GM23338 (cell line): Measurements from ENCODE around the gene TPRX1. TPM values are rescaled to one million over a fixed set of nuclear protein-coding genes. Genes with fewer than 3 reads are reported as not detected.
"Not testable (repeated sequence)": the region's sequence is repeated elsewhere in the genome, so short reads cannot be mapped to it uniquely, and the experiment has no call there.

Source experiments
- ATAC-seq: fragments of 200-7000 bp; cut with Tn5 transposase; 3 replicates; pipeline ENCODE4 v1.9.1; 2020
- DNase-seq: peaks from one replicate; pipeline ENCODE4 v3.0.0-alpha.2; 2015; ENCODE audit warnings: low spot score
- H2AFZ ChIP-seq: fragments of 200-600 bp; sonication (generic); 2 replicates; pipeline ENCODE4 v1.8.0; 2016; ENCODE audit warnings: antibody characterized with exemption, mild to moderate bottlenecking, moderate library complexity
- H3F3A ChIP-seq: fragments of 200-600 bp; sonication (generic); replicated peaks from 2 replicates; pipeline ENCODE4 v1.8.0; 2017; ENCODE audit warnings: antibody characterized with exemption, mixed run types, low read depth
- H3K27ac ChIP-seq: fragments of 200-600 bp; sonication (generic); 2 replicates; pipeline ENCODE4 v1.6.1; 2016; ENCODE audit warnings: low read depth
- H3K27me3 ChIP-seq: fragments of 200-600 bp; sonication (generic); 2 replicates; pipeline ENCODE4 v1.8.0; 2016; ENCODE audit warnings: mild to moderate bottlenecking, mixed run types, moderate library complexity; ENCODE audit not compliant: insufficient read depth
- H3K36me3 ChIP-seq: fragments of 200-600 bp; sonication (generic); 2 replicates; pipeline ENCODE4 v1.8.0; 2016; ENCODE audit warnings: mild to moderate bottlenecking; ENCODE audit not compliant: insufficient read depth
- H3K4me1 ChIP-seq: fragments of 200-600 bp; sonication (generic); 2 replicates; pipeline ENCODE4 v1.8.0; 2016; ENCODE audit warnings: mild to moderate bottlenecking, moderate library complexity; ENCODE audit not compliant: insufficient read depth
- H3K4me2 ChIP-seq: fragments of 200-600 bp; sonication (generic); 2 replicates; pipeline ENCODE4 v1.7.1; 2017; ENCODE audit warnings: mixed run types
- H3K4me3 ChIP-seq: fragments of 200-600 bp; sonication (generic); 2 replicates; pipeline ENCODE4 v1.6.1; 2016; ENCODE audit warnings: mixed run types
- H3K79me2 ChIP-seq: fragments of 200-600 bp; sonication (generic); replicated peaks from 2 replicates; pipeline ENCODE4 v1.8.0; 2017; ENCODE audit warnings: mild to moderate bottlenecking; ENCODE audit not compliant: insufficient read depth
- H3K9me2 ChIP-seq: fragments of 200-600 bp; sonication (generic); 2 replicates; pipeline ENCODE4 v1.8.0; 2017; ENCODE audit not compliant: insufficient read depth
- H4K20me1 ChIP-seq: fragments of 200-600 bp; sonication (generic); replicated peaks from 2 replicates; pipeline ENCODE4 v1.8.0; 2017; ENCODE audit warnings: mild to moderate bottlenecking; ENCODE audit not compliant: insufficient read depth
- H3K27ac Mint-ChIP-seq: 2 replicates; pipeline ENCODE4 v1.8.0; 2020; ENCODE audit warnings: inconsistent platforms, mild to moderate bottlenecking, moderate library complexity, mixed read lengths
- H3K27me3 Mint-ChIP-seq: 3 replicates; pipeline ENCODE4 v1.8.0; 2022; ENCODE audit warnings: low read depth, mild to moderate bottlenecking, moderate library complexity, mixed read lengths, inconsistent platforms; ENCODE audit not compliant: insufficient read depth, poor library complexity
- H3K36me3 Mint-ChIP-seq: 3 replicates; pipeline ENCODE4 v1.8.0; 2021; ENCODE audit warnings: low read depth, mild to moderate bottlenecking, inconsistent platforms, moderate library complexity, mixed read lengths
- H3K4me1 Mint-ChIP-seq: 3 replicates; pipeline ENCODE4 v1.8.0; 2020; ENCODE audit warnings: mild to moderate bottlenecking, inconsistent platforms, mixed read lengths
- H3K4me3 Mint-ChIP-seq: 3 replicates; pipeline ENCODE4 v1.8.0; 2021; ENCODE audit warnings: moderate library complexity, mild to moderate bottlenecking, inconsistent platforms, mixed read lengths
- H3K9me3 Mint-ChIP-seq: 3 replicates; pipeline ENCODE4 v1.8.0; 2020; ENCODE audit warnings: moderate library complexity, mild to moderate bottlenecking, inconsistent platforms, mixed read lengths
- STAT1 ChIP-seq: IDR thresholded peaks from one replicate; pipeline ENCODE4 v1.6.1; 2016; ENCODE audit warnings: antibody characterized with exemption; ENCODE audit not compliant: unreplicated experiment
- polyA plus RNA-seq: library from polyadenylated mRNA; unstranded; fragments of >200 nt; fragmentation: Nextera tagmentation; extraction: Ambion mirVana; gene quantifications from 2 replicates; pipeline ENCODE4 v1.2.1, GENCODE V29; 2016
- total RNA-seq: library from RNA; depleted of rRNA; stranded (reverse); fragments of >200 nt; shearing (Covaris generic); gene quantifications from 2 replicates; pipeline ENCODE4 v1.2.3, GENCODE V29; 2014
- TF ChIP-seq, protein P1 (sequence below): IDR thresholded peaks from 2 replicates; pipeline ENCODE4 v1.6.1; 2016; ENCODE audit warnings: antibody characterized with exemption
- TF ChIP-seq, protein P2 (sequence below), 2 experiments: fragments of 200-600 bp in 1 of 2; sonication (generic) in 1 of 2; conservative IDR thresholded peaks; 2 replicates each; pipeline versions ENCODE4 v1.5.1 to v1.6.1; 2016 to 2017; ENCODE audit warnings: antibody characterized with exemption in 2 of 2, low read depth in 2 of 2, mild to moderate bottlenecking in 2 of 2, moderate library complexity in 1 of 2

Gene TPRX1
- total and polyA plus RNA-seq, 2 experiments from 2014 or later: 0.28 TPM; not detected in 1

DNA sequence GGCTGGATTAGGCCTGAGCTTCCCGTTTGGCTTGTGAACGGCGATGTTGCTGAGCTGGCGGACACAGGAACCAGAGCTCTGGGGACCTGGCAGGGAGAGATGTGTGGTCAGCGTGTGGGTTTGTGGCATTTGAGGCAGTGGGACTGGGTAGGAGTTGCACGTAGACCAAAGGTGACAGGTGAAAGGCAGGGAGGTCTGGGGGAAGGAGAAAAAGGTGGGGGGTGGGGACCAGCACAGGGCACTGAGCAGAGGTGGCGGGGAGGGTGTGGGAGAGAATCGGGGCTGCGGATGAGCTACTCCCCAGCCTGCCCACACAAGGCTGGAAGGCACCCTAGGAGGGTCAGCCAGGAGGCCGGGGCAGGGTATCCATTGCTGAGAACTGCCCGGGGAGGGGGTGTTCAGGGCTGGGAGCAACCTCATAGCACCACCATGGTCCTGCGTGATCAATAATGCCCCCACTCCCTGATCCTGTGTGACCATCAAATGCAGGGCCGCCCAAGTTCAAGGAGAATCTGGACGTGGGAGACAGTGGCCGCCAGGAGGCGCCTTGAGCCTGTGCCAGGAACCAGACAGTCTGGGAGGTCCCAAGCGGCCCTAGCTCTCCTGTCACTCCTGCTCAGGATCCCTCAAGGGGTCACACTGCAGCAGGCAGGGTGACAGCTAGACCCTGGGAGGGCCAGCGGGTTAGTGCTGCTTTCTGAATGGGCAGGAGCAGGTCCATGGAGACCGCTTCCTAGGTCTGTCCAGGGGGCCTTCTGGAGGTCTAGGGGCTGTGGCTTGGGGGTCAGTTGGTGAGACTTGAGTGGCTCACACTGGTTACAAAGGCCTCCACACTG is 38.6 kb downstream of the TPRX1 start:
- TF ChIP-seq, protein P1, sequence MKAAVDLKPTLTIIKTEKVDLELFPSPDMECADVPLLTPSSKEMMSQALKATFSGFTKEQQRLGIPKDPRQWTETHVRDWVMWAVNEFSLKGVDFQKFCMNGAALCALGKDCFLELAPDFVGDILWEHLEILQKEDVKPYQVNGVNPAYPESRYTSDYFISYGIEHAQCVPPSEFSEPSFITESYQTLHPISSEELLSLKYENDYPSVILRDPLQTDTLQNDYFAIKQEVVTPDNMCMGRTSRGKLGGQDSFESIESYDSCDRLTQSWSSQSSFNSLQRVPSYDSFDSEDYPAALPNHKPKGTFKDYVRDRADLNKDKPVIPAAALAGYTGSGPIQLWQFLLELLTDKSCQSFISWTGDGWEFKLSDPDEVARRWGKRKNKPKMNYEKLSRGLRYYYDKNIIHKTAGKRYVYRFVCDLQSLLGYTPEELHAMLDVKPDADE: no peak
- TF ChIP-seq, protein P2, sequence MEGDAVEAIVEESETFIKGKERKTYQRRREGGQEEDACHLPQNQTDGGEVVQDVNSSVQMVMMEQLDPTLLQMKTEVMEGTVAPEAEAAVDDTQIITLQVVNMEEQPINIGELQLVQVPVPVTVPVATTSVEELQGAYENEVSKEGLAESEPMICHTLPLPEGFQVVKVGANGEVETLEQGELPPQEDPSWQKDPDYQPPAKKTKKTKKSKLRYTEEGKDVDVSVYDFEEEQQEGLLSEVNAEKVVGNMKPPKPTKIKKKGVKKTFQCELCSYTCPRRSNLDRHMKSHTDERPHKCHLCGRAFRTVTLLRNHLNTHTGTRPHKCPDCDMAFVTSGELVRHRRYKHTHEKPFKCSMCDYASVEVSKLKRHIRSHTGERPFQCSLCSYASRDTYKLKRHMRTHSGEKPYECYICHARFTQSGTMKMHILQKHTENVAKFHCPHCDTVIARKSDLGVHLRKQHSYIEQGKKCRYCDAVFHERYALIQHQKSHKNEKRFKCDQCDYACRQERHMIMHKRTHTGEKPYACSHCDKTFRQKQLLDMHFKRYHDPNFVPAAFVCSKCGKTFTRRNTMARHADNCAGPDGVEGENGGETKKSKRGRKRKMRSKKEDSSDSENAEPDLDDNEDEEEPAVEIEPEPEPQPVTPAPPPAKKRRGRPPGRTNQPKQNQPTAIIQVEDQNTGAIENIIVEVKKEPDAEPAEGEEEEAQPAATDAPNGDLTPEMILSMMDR (conservative IDR thresholded peaks at IDR 0.05; ENCODE audit: low read depth in 2 of 2): peak; percentile 92 to 98
- TF ChIP-seq STAT1: no peak
- peaks cover 3% of the 10 kb centered on the region; the same call in 1 of the 3 replicates for H3K9me3 Mint-ChIP-seq
- Histone ChIP-seq H3K27me3 (no peaks in the 10 kb centered on the region), H3K4me2 (peak overlapping the region; percentile 70), H3K36me3 (no peaks in the 10 kb centered on the region), H4K20me1 (no peaks in the 10 kb centered on the region), H3K9me2 (peaks cover 3% of the 10 kb centered on the region; the same call in 1 of the 2 replicates), H2AFZ (no peak overlapping the region), H3F3A (0 out of 2 replicates have a peak, but pooled peaks cover 9% of the 10 kb centered on the region), H3K27ac (no peak overlapping the region; the same call in 1 of the 2 replicates), H3K4me1 (no peaks in the 10 kb centered on the region; the same call in 1 of the 2 replicates), H3K4me3 (peak overlapping the region; percentile 27; the same call in 1 of the 2 replicates), H3K79me2 (no peaks in the 10 kb centered on the region)
- peak; percentile 87 for ATAC-seq
- H3K4me3 Mint-ChIP-seq: peak overlapping the region; percentile 18; the same call in 1 of the 3 replicates
- no peak overlapping the region for H3K27ac Mint-ChIP-seq
- H3K4me1 Mint-ChIP-seq: peaks cover 18% of the 10 kb centered on the region
- H3K27me3 Mint-ChIP-seq: peaks cover 11% of the 10 kb centered on the region
- H3K36me3 Mint-ChIP-seq: no peaks in the 10 kb centered on the region
- peak; percentile 92 for DNase-seq

GRCh38 chr19:47764705-47765104 is 39.6 kb downstream of the TPRX1 start:
- H3K9me3 Mint-ChIP-seq, H3K4me1 ChIP-seq: not testable (repeated sequence)

More at GRCh38 chr19:47764705-47765104, 39.6 kb downstream of the TPRX1 start:
- H3K27ac ChIP-seq, H3K79me2 ChIP-seq, DNase-seq, H3K4me2 ChIP-seq, H4K20me1 ChIP-seq, H3K4me3 Mint-ChIP-seq, H3K9me2 ChIP-seq, ATAC-seq, H3K36me3 Mint-ChIP-seq, H3K27ac Mint-ChIP-seq, H3K27me3 ChIP-seq, H2AFZ ChIP-seq, H3K4me3 ChIP-seq, H3K36me3 ChIP-seq: not testable (repeated sequence)
- 0 out of 2 replicates have a peak, but pooled peaks cover 15% of the 10 kb centered on the region for H3F3A ChIP-seq
- peaks cover 15% of the 10 kb centered on the region for H3K27me3 Mint-ChIP-seq
- peaks cover 11% of the 10 kb centered on the region for H3K4me1 Mint-ChIP-seq
